GM13977 (cell line): ENCODE results near the gene UQCR10.

Experiments used
- DNase-seq: peaks from one replicate; pipeline ENCODE4 v3.0.0; 2012; ENCODE audit warnings: low spot score
- CTCF ChIP-seq: IDR thresholded peaks from 2 replicates; pipeline ENCODE4 v1.5.1; 2012; ENCODE audit warnings: mild to moderate bottlenecking, control low read depth; ENCODE audit not compliant: insufficient read depth; ENCODE audit errors: extremely low read depth, missing control alignments
- in situ Hi-C: fragments of 300-500 bp; cut with MboI; formaldehyde crosslinking; loops from one replicate; pipeline ENCODE4 v1.12.0; 2022; ENCODE audit warnings: low sequenced_read_pairs, low pct_unique_long_range_greater_than_20kb, mixed read lengths, inconsistent platforms; ENCODE audit not compliant: unreplicated experiment

Gene UQCR10

GRCh38 chr22:29772170-29772641, 5.0 kb downstream of the UQCR10 start:
- in situ Hi-C loops, result no loop called here
- peak; percentile 27 for TF ChIP-seq CTCF
- DNase-seq, result no peak

GRCh38 chr22:29773233-29773632, 6.1 kb downstream of the UQCR10 start:
- no peak for DNase-seq
- in situ Hi-C loops, result no loop called here
- no peak for TF ChIP-seq CTCF

GRCh38 chr22:29780220-29780619, 13.1 kb downstream of the UQCR10 start:
- in situ Hi-C loops, result no loop called here
- no peak for DNase-seq
- TF ChIP-seq CTCF, result no peak

- DNase-seq, result no peak
- in situ Hi-C loops, result no loop called here
- TF ChIP-seq CTCF, result no peak
Observed at GRCh38 chr22:29780748-29781676, 13.8 kb downstream of the UQCR10 start.

GRCh38 chr22:29782061-29782845, 15.1 kb downstream of the UQCR10 start:
- DNase-seq, result no peak
- in situ Hi-C loops, result no loop called here
- no peak for TF ChIP-seq CTCF

GRCh38 chr22:29784451-29785361, 17.5 kb downstream of the UQCR10 start:
- no peak for TF ChIP-seq CTCF
- DNase-seq, result no peak
- in situ Hi-C loops, result no loop called here
